GM23248 (cell line): ENCODE results near the gene NCKAP5L.

Experiments
- EZH2 ChIP-seq: fragments of 200-600 bp; sonication (generic); IDR thresholded peaks from 2 replicates; pipeline ENCODE4 v1.6.1; 2018; ENCODE audit warnings: antibody characterized with exemption, mild to moderate bottlenecking; ENCODE audit not compliant: insufficient read depth, poor library complexity, severe bottlenecking
- EZH2phosphoT487 ChIP-seq: fragments of 200-600 bp; sonication (generic); IDR thresholded peaks from 2 replicates; pipeline ENCODE4 v1.6.1; 2018; ENCODE audit warnings: antibody characterized with exemption, moderate library complexity, mild to moderate bottlenecking, low read depth; ENCODE audit not compliant: insufficient read depth

- TF ChIP-seq EZH2, result no peak
- TF ChIP-seq EZH2phosphoT487, result no peak
Measured at GRCh38 chr12:49811961-49812401, 16.2 kb downstream of the NCKAP5L start.
